HG03280 (cell line): ENCODE measurements around the gene HOXA11.

ENCODE experiments used
- ATAC-seq: cut with Tn5 transposase; IDR thresholded peaks from one replicate; pipeline ENCODE4 v1.9.1; 2021; ENCODE audit warnings: mild to moderate bottlenecking, moderate library complexity; ENCODE audit not compliant: unreplicated experiment

Gene HOXA11

GRCh38 chr7:27185013-27185853, at the start of gene HOXA11:
TSS of gene HOXA11 (minus strand) at chr7:27185232. CDS start at chr7:27185144, 88 bp downstream.
- no peak for ATAC-seq

- ATAC-seq, result no peak
Measured at GRCh38 chr7:27229448-27229847, 44.4 kb upstream of the HOXA11 start.

- no peak for ATAC-seq
Measured at GRCh38 chr7:27224983-27225934, 40.2 kb upstream of the HOXA11 start.

- no peak for ATAC-seq
Measured at GRCh38 chr7:27223941-27224575, 39.0 kb upstream of the HOXA11 start.

- ATAC-seq, result no peak
Measured at GRCh38 chr7:27221201-27221797, 36.3 kb upstream of the HOXA11 start.

- ATAC-seq, result no peak
Measured at GRCh38 chr7:27220440-27220955, 35.5 kb upstream of the HOXA11 start.

GRCh38 chr7:27219821-27220220, 34.8 kb upstream of the HOXA11 start:
- ATAC-seq, result no peak

GRCh38 chr7:27217951-27218350, 32.9 kb upstream of the HOXA11 start:
- ATAC-seq, result no peak

GRCh38 chr7:27215356-27215755, 30.3 kb upstream of the HOXA11 start:
- no peak for ATAC-seq

GRCh38 chr7:27214239-27214950, 29.4 kb upstream of the HOXA11 start:
- ATAC-seq, result no peak

GRCh38 chr7:27213433-27214238, 28.6 kb upstream of the HOXA11 start:
- no peak for ATAC-seq

- no peak for ATAC-seq
Measured at GRCh38 chr7:27212497-27213432, 27.7 kb upstream of the HOXA11 start.

- ATAC-seq, result no peak
Measured at GRCh38 chr7:27211764-27212204, 26.8 kb upstream of the HOXA11 start.

GRCh38 chr7:27211084-27211446, 26.0 kb upstream of the HOXA11 start:
- ATAC-seq, result no peak

- ATAC-seq, result no peak
Measured at GRCh38 chr7:27210441-27211083, 25.5 kb upstream of the HOXA11 start.

- ATAC-seq, result no peak
Measured at GRCh38 chr7:27209933-27210440, 25.0 kb upstream of the HOXA11 start.

- no peak for ATAC-seq
Measured at GRCh38 chr7:27208998-27209397, 24.0 kb upstream of the HOXA11 start.
